GM12878 (cell line): ENCODE measurements around the gene C1QTNF9. TPM values are rescaled to one million over a fixed set of nuclear protein-coding genes. Genes with fewer than 3 reads are reported as not detected.
A peak's percentile ranks its signal among the peaks of the same experiment; 100 is the strongest.

Source experiments
- ATAC-seq: fragments of 200-7000 bp; cut with Tn5 transposase; 3 replicates; pipeline ENCODE4 v1.9.1; 2020; ENCODE audit warnings: mild to moderate bottlenecking, moderate library complexity
- BruUV-seq: library from RNA; stranded (reverse); fragments of 400-500 nt; replicated peaks from 2 replicates; lab custom pipeline; 2021; lab: Mats Ljungman, UMichigan
- CTCF ChIA-PET: fragments of 300-600 bp; sonication (Branson Sonifier 250); formaldehyde crosslinking; extraction: SDS; loops from one replicate; lab custom pipeline; 2021; ENCODE audit warnings: inconsistent platforms; lab: Yijun Ruan, JAX
- POLR2A ChIA-PET: fragments of 350-600 bp; formaldehyde crosslinking; extraction: SDS; loops from one replicate; lab custom pipeline; 2021; ENCODE audit warnings: inconsistent platforms; lab: Charles Lee
- RAD21 ChIA-PET: fragments of 300-600 bp; sonication (Branson Sonifier 250); formaldehyde crosslinking; loops from one replicate; lab custom pipeline; 2023; ENCODE audit warnings: antibody characterized with exemption; ENCODE audit not compliant: unreplicated experiment; lab: Charles Lee
- SMC1A ChIA-PET: fragments of 300-600 bp; sonication (Branson Sonifier 250); formaldehyde crosslinking; loops from one replicate; lab custom pipeline; 2023; ENCODE audit not compliant: unreplicated experiment, uncharacterized antibody; lab: Charles Lee
- DNase-seq: peaks from one replicate; pipeline ENCODE4 v3.0.0-alpha.2; 2011; ENCODE audit warnings: low read depth, low spot score
- FAIRE-seq: peaks from 3 replicates; lab custom pipeline; 2011; peaks lifted over from hg19 to GRCh38; lab: Jason Lieb, UNC
- H2AFZ ChIP-seq: 2 replicates; pipeline ENCODE4 v1.6.0; 2011; ENCODE audit warnings: low read depth, low read length, control low read depth; ENCODE audit not compliant: control insufficient read depth
- H3K27ac ChIP-seq: 2 replicates; pipeline ENCODE4 v1.5.1; 2011; ENCODE audit warnings: control low read depth; ENCODE audit not compliant: control insufficient read depth, insufficient read depth
- H3K27me3 ChIP-seq, 2 experiments: replicated peaks in 1 of 2; 2 replicates each; pipeline versions ENCODE4 v1.6.0 to v1.6.1; 2011; ENCODE audit warnings: low read length in 1 of 2; ENCODE audit not compliant: control insufficient read depth in 2 of 2, insufficient read depth in 2 of 2
- H3K36me3 ChIP-seq, 2 experiments: 2 replicates each; pipeline ENCODE4 v1.5.1; 2011; ENCODE audit warnings: low read length in 1 of 2; ENCODE audit not compliant: control insufficient read depth in 2 of 2, insufficient read depth in 2 of 2
- H3K4me1 ChIP-seq: 2 replicates; pipeline ENCODE4 v1.6.1; 2011; ENCODE audit warnings: mild to moderate bottlenecking, low read length, moderate library complexity, mixed read lengths; ENCODE audit not compliant: control insufficient read depth, insufficient read depth
- H3K4me2 ChIP-seq: 2 replicates; pipeline ENCODE4 v1.6.0; 2011; ENCODE audit warnings: control low read depth; ENCODE audit not compliant: control insufficient read depth, insufficient read depth
- H3K4me3 ChIP-seq: fragments of 200-600 bp; sonication (generic); 2 replicates; pipeline ENCODE4 v1.5.1; 2016
- H3K79me2 ChIP-seq: 2 replicates; pipeline ENCODE4 v1.6.0; 2011; ENCODE audit warnings: low read length; ENCODE audit not compliant: control insufficient read depth, insufficient read depth
- H3K9ac ChIP-seq: 2 replicates; pipeline ENCODE4 v1.8.0; 2011; ENCODE audit warnings: low read length, control low read depth, mixed read lengths; ENCODE audit not compliant: control insufficient read depth, insufficient read depth
- H3K9me3 ChIP-seq: replicated peaks from 3 replicates; pipeline ENCODE4 v1.5.1; 2011; ENCODE audit warnings: mild to moderate bottlenecking, low read length; ENCODE audit not compliant: control insufficient read depth, insufficient read depth
- H4K20me1 ChIP-seq: 2 replicates; pipeline ENCODE4 v1.6.0; 2011; ENCODE audit not compliant: control insufficient read depth, insufficient read depth
- BCL11A ChIP-seq: IDR thresholded peaks from 2 replicates; pipeline ENCODE4 v1.6.1; 2011; ENCODE audit warnings: low read depth, low read length
- GATAD2B ChIP-seq: fragments of 450-650 bp; conservative IDR thresholded peaks from 2 replicates; pipeline ENCODE4 v1.6.1; 2017; ENCODE audit warnings: low read depth, mild to moderate bottlenecking, moderate library complexity
- IRF3 ChIP-seq: fragments of 450-650 bp; IDR thresholded peaks from 2 replicates; pipeline ENCODE4 v1.6.1; 2014; ENCODE audit warnings: mild to moderate bottlenecking
- IRF4 ChIP-seq: IDR thresholded peaks from 2 replicates; pipeline ENCODE4 v1.6.1; 2011; ENCODE audit warnings: low read depth, low read length
- NBN ChIP-seq: fragments of 450-650 bp; IDR thresholded peaks from 2 replicates; pipeline ENCODE4 v1.6.1; 2016
- POLR2AphosphoS2 ChIP-seq: IDR thresholded peaks from 2 replicates; pipeline ENCODE4 v1.6.1; 2011; ENCODE audit warnings: low read depth, mild to moderate bottlenecking, low read length, improper control_type of control experiment, moderate library complexity
- REST ChIP-seq: IDR thresholded peaks from 2 replicates; pipeline ENCODE4 v1.6.1; 2012; ENCODE audit warnings: mild to moderate bottlenecking, low read depth, low read length
- SIX5 ChIP-seq: IDR thresholded peaks from 2 replicates; pipeline ENCODE4 v1.6.1; 2011; ENCODE audit warnings: mild to moderate bottlenecking, low read depth, low read length, moderate library complexity; ENCODE audit not compliant: severe bottlenecking
- SMARCA5 ChIP-seq: fragments of 450-650 bp; IDR thresholded peaks from 2 replicates; pipeline ENCODE4 v1.6.1; 2017; ENCODE audit warnings: mild to moderate bottlenecking
- WGBS: methylation state at CpG from one replicate; pipeline ENCODE4 v1.1.6; 2016; ENCODE audit warnings: low lambda C conversion rate; ENCODE audit not compliant: insufficient replicate concordance, insufficient coverage; ENCODE audit errors: missing lambda C conversion rate; 5-methylcytosine and 5-hydroxymethylcytosine counted together
- in situ Hi-C: fragments of 300-500 bp; cut with MboI; formaldehyde crosslinking; loops from 9 replicates; pipeline ENCODE4 v1.14.3; 2018; ENCODE audit warnings: mixed read lengths
- intact Hi-C: fragments of 100-400 bp; cut with micrococcal nuclease; formaldehyde crosslinking; loops from one replicate; pipeline ENCODE4 v1.14.2; 2022; ENCODE audit not compliant: unreplicated experiment
- polyA plus RNA-seq, 11 experiments: library from polyadenylated mRNA; depleted of rRNA in 4 of 11; unstranded in 6 of 11; stranded (reverse) in 5 of 11; fragments of >200 nt; fragmentation: Nextera tagmentation in 4 of 11; fragmentation: Illumina TruSeq in 1 of 11; extraction: Ambion mirVana in 4 of 11; extraction: Trizol in 1 of 11; gene quantifications; 1 replicate in 1 of 11; 2 replicates in 10 of 11; pipeline versions ENCODE4 v1.2.1 to v1.2.3, GENCODE V29; 2011 to 2016; ENCODE audit warnings: inconsistent platforms in 2 of 11, missing spikeins in 2 of 11, low read depth in 1 of 11
- total RNA-seq, 4 experiments: library from RNA; depleted of rRNA in 3 of 4; stranded (reverse); fragments of >200 nt in 3 of 4; fragmentation: Illumina TruSeq in 1 of 4; extraction: Trizol in 1 of 4; gene quantifications; 2 replicates each; pipeline versions ENCODE4 v1.2.1 to v1.2.3, GENCODE V29; 2013 to 2021

C1QTNF9 gene
- total and polyA plus RNA-seq, 10 of the 15 experiments (the other 5 are each of a cell fraction or from before 2014, with no cell fraction given) = not detected

GRCh38 chr13:24355103-24355502, 45.7 kb downstream of the C1QTNF9 start:
- H3K36me3 ChIP-seq = no peaks in the 10 kb centered on the region
- BruUV-seq = no TSS peak
- H3K27ac ChIP-seq = no peak overlapping the region
- no peaks in the 10 kb centered on the region for H3K79me2 ChIP-seq
- RAD21 ChIA-PET = no interaction called here
- ATAC-seq = no peak; the same call in 2 of the 3 replicates
- H3K9ac ChIP-seq = no peak overlapping the region
- no peak overlapping the region for H3K4me3 ChIP-seq
- H3K9me3 ChIP-seq = peaks cover 2% of the 10 kb centered on the region; the same call in 2 of the 3 replicates
- H3K4me2 ChIP-seq = no peak overlapping the region
- TF ChIP-seq IRF3 (no peak), IRF4 (no peak), GATAD2B (no peak)
- TF ChIP-seq, all 136 proteins: peak for 0
- ChIA-PET CTCF (no interaction called here), POLR2A (no interaction called here), SMC1A (no interaction called here)
- Histone ChIP-seq H3K4me1 (no peaks in the 10 kb centered on the region), H2AFZ (no peak overlapping the region), H4K20me1 (no peaks in the 10 kb centered on the region), H3K27me3 (no peaks in the 10 kb centered on the region)
- 55% methylated on average over 13 of the region's 13 CpGs for WGBS
- intact Hi-C loops (loop anchor here (10.0 kb wide), 1 partner anchor 1420 kb away; no protein-coding TSS in a partner anchor), in situ Hi-C loops (no loop called here)
- FAIRE-seq (no peak), DNase-seq (no peak)

DNA sequence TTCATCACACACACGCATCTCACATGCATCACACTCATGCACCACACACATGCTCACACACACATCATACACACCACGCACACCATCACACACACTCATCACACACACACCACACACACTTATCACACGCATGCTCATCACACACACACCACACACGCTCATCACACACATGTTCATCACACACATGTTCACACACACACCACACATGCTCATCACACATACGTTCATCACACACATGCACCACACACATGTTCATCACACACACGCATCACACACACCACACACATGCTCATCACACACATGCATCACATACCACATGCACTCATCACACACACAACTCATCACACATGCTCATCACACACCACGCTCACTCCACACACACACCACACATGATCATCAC, 46.9 kb downstream of the C1QTNF9 start:
- Histone ChIP-seq H3K36me3 (no peaks in the 10 kb centered on the region), H2AFZ (no peak overlapping the region), H3K4me1 (no peaks in the 10 kb centered on the region), H3K4me2 (no peak overlapping the region), H3K27ac (no peak overlapping the region), H3K79me2 (no peaks in the 10 kb centered on the region), H4K20me1 (no peaks in the 10 kb centered on the region), H3K27me3 (no peaks in the 10 kb centered on the region), H3K9me3 (peaks cover 2% of the 10 kb centered on the region; the same call in 2 of the 3 replicates), H3K9ac (no peak overlapping the region), H3K4me3 (no peak overlapping the region)
- BruUV-seq = no TSS peak
- 85% methylated on average over 7 of the region's 7 CpGs for WGBS
- ChIA-PET POLR2A (no interaction called here), CTCF (no interaction called here), SMC1A (no interaction called here), RAD21 (no interaction called here)
- DNase-seq (no peak), FAIRE-seq (peak; percentile 76), ATAC-seq (no peak)
- in situ Hi-C loops = no loop called here
- TF ChIP-seq BCL11A (no peak), POLR2AphosphoS2 (no peak), NBN (no peak), SMARCA5 (no peak), SIX5 (no peak), REST (no peak)
- intact Hi-C loops = loop anchor here (10.0 kb wide), 1 partner anchor 1421 kb away; no protein-coding TSS in a partner anchor
